ENCODE data around the gene ERCC5. TPM values are rescaled to one million over a fixed set of nuclear protein-coding genes. Genes with fewer than 3 reads are reported as not detected.

The ERCC5 gene
- total and polyA plus RNA-seq, 2 donors (not counting 3 experiments of a cell fraction or from before 2014, with no cell fraction given): 12.5 to 40.1 TPM

- Histone ChIP-seq H3K27me3 (ENCODE audit: control insufficient read depth in 2 of 2, insufficient read depth in 2 of 2, low read length in 2 of 2) (no peaks in the 10 kb centered on the region), H3K36me3 (ENCODE audit: control insufficient read depth in 2 of 2, extremely low read depth in 1 of 2, insufficient read depth in 2 of 2, low read length in 2 of 2) (no peaks in the 10 kb centered on the region), H3K9me1 (replicated peaks; ENCODE audit: control insufficient read depth, extremely low read depth, insufficient read depth, low read length) (no peaks in the 10 kb centered on the region), H3K9me3 (replicated peaks; ENCODE audit: control insufficient read depth, insufficient read depth, low read length) (no peaks in the 10 kb centered on the region), H3K79me2 (ENCODE audit: control insufficient read depth, insufficient read depth, low read length) (no peaks in the 10 kb centered on the region), H3K4me2 (ENCODE audit: insufficient read depth, low read length) (no peak overlapping the region), H2AFZ (ENCODE audit: low read depth, low read length) (no peak overlapping the region), H3K9ac (replicated peaks; ENCODE audit: extremely low read depth, insufficient read depth, low read length) (no peak overlapping the region), H3K27ac (ENCODE audit: insufficient read depth, low read depth, low read length) (no peak overlapping the region), H3K4me1 (ENCODE audit: control insufficient read depth, extremely low read depth, insufficient read depth, low read length) (no peaks in the 10 kb centered on the region), H4K20me1 (replicated peaks; ENCODE audit: control insufficient read depth, extremely low read depth, insufficient read depth, low read length) (no peaks in the 10 kb centered on the region), H3K4me3 (replicated peaks in 1 of 3; ENCODE audit: insufficient read depth in 1 of 3, low read depth in 1 of 3, low read length in 3 of 3) (no peak overlapping the region)
- no peak for DNase-seq (ENCODE audit: low read depth, low spot score)
- intact Hi-C loops (cut with micrococcal nuclease): no loop called here
- ChIA-PET POLR2A (no interaction called here), CTCF (no interaction called here)
- dilution Hi-C loops (cut with MboI; ENCODE audit: extremely low pct_ligation_motif_present, low sequenced_read_pairs): no loop called here
- FAIRE-seq: no peak
- BruUV-seq (replicated peaks): no TSS peak
- TF ChIP-seq EZH2 (IDR thresholded peaks at IDR 0.05; ENCODE audit: borderline replicate concordance, low read depth, low read length, severe bottlenecking): no peak
- no peak for TF ChIP-seq GATA2 (IDR thresholded peaks at IDR 0.05; ENCODE audit: insufficient read depth, insufficient read length, low read depth, low read length)
- TF ChIP-seq FOS (IDR thresholded peaks at IDR 0.05; ENCODE audit: borderline replicate concordance, insufficient read depth, low read length): no peak
- TF ChIP-seq, protein P1, sequence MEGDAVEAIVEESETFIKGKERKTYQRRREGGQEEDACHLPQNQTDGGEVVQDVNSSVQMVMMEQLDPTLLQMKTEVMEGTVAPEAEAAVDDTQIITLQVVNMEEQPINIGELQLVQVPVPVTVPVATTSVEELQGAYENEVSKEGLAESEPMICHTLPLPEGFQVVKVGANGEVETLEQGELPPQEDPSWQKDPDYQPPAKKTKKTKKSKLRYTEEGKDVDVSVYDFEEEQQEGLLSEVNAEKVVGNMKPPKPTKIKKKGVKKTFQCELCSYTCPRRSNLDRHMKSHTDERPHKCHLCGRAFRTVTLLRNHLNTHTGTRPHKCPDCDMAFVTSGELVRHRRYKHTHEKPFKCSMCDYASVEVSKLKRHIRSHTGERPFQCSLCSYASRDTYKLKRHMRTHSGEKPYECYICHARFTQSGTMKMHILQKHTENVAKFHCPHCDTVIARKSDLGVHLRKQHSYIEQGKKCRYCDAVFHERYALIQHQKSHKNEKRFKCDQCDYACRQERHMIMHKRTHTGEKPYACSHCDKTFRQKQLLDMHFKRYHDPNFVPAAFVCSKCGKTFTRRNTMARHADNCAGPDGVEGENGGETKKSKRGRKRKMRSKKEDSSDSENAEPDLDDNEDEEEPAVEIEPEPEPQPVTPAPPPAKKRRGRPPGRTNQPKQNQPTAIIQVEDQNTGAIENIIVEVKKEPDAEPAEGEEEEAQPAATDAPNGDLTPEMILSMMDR (IDR thresholded peaks at IDR 0.05; ENCODE audit: extremely low read depth in 1 of 2, insufficient read depth in 1 of 2, low read depth in 1 of 2, low read length in 2 of 2): no peak
- no peak for TF ChIP-seq POLR2A (IDR thresholded peaks at IDR 0.05; ENCODE audit: low read depth, low read length)
- no peak for TF ChIP-seq JUN (IDR thresholded peaks at IDR 0.05; ENCODE audit: borderline replicate concordance, insufficient read depth, insufficient read length, low read depth)
- no peak for TF ChIP-seq POLR2AphosphoS5 (IDR thresholded peaks at IDR 0.05; ENCODE audit: insufficient read depth, low read depth, low read length)
- no peak for TF ChIP-seq MYC (IDR thresholded peaks at IDR 0.05; ENCODE audit: low read depth, low read length)
- TF ChIP-seq, protein P2, sequence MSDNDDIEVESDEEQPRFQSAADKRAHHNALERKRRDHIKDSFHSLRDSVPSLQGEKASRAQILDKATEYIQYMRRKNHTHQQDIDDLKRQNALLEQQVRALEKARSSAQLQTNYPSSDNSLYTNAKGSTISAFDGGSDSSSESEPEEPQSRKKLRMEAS (IDR thresholded peaks at IDR 0.05; ENCODE audit: insufficient read depth, insufficient read length): no peak
Measured at GRCh38 chr13:102839462-102839861, 6.4 kb upstream of the ERCC5 start.
